Measurements from ENCODE around the gene CNTNAP3B. TPM values are rescaled to one million over a fixed set of nuclear protein-coding genes. Genes with fewer than 3 reads are reported as not detected.
A peak's percentile ranks its signal among the peaks of the same experiment; 100 is the strongest.
"Not testable (repeated sequence)": the region's sequence is repeated elsewhere in the genome, so short reads cannot be mapped to it uniquely, and the experiment has no call there.

CNTNAP3B gene
- polyA plus RNA-seq (ENCODE audit: insufficient read length in 4 of 4): 10 to 100 TPM; 13.9 to 16.8 (median 14.3) TPM

- not testable (repeated sequence) for DNase-seq (ENCODE audit: low read depth in 4 of 4, low spot score in 3 of 4)
Observed at GRCh38 chr9:42129073-42129729, at the start of gene CNTNAP3B. Gene CNTNAP3B (minus strand): TSS chr9:42129426. CDS start chr9:42129094, 332 bp downstream.

DNA sequence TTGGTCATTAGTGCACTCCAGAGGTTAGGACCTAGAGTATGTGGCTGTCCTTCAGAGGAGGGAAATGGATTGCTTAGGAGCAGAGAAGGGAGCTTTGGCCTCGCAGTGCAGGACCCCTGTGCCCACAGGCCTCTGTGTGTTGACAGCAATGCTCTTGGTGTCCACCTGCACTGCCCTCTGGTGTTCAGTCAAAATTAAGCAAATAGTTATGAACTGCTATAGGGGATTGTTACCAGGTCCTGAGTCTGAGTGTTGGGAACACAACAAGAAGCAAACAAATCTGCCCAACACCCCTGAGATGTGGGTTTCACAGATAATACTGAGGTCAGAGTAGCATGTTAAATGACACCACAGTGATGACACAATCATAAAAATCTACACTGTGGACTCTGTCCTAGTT lies 31.1 kb upstream of the CNTNAP3B start:
- peak in 1 of 4 donors; percentile 8 for DNase-seq (ENCODE audit: low read depth in 4 of 4, low spot score in 3 of 4)

DNA sequence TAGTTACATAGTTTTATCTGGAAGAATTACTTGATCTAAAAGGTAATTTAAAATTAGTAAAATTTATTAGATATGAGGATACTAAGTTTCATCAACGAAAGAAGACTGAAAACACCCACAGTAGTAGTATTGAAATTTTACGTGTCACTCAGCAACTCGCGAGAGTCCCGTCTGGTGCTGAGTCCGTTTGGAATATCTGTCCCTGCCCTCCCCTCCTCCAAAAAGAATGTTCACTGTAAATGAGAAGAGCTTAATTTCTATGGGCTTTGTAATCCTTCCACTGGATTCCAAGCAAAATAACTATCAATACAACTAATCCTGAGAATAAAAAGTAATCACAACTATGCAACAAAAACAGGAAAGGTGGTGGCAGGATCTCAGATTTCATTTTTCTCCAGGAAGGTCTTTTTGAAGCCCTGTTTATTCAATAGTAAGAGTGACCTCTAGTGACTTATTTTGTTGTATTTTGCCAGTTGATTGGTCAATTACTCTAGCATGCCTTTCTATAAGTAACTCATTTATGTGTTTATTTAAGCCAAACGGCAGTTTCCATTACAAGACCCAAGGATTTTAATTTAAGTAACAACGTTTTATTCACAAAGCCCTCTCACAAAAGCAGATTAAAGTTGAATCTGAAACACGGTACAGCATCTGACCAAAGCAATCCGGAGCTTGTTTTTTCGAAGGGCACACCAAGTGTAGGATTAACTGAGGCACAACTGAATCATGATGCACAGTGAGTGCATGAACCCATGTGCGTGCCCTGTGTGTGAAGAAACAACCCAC lies 2.0 kb downstream of the CNTNAP3B start:
- DNase-seq (ENCODE audit: low read depth in 4 of 4, low spot score in 3 of 4): not testable (repeated sequence)

DNA sequence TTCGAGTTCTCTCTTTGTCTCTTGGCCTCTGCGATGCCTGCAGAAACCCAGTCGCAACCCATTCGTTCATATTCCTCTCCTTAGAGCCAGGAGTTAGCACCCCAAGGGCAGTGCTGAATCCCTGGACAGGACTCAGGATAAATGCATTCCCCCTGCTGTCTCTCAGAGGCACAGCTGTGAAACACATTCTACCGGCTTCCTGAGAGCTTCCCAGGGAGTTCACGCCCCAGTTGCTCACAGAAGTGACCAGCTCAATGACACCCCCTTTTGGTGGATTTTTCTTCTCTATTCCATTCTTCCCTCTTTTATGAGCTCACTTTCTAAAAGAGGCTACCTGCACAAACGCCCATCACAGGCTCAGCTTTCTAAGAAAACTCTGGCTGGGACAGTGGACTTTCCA lies 8.2 kb downstream of the CNTNAP3B start:
- DNase-seq (ENCODE audit: low read depth in 4 of 4, low spot score in 3 of 4): not testable (repeated sequence)

- DNase-seq (ENCODE audit: low read depth in 4 of 4, low spot score in 3 of 4): not testable (repeated sequence)
Observed at GRCh38 chr9:42095929-42096328, 33.3 kb downstream of the CNTNAP3B start.

GRCh38 chr9:42084559-42084952 lies 44.7 kb downstream of the CNTNAP3B start:
- DNase-seq (ENCODE audit: low read depth in 4 of 4, low spot score in 3 of 4): not testable (repeated sequence)

GRCh38 chr9:42083877-42084558 lies 45.2 kb downstream of the CNTNAP3B start:
- DNase-seq (ENCODE audit: low read depth in 4 of 4, low spot score in 3 of 4): not testable (repeated sequence)

DNA sequence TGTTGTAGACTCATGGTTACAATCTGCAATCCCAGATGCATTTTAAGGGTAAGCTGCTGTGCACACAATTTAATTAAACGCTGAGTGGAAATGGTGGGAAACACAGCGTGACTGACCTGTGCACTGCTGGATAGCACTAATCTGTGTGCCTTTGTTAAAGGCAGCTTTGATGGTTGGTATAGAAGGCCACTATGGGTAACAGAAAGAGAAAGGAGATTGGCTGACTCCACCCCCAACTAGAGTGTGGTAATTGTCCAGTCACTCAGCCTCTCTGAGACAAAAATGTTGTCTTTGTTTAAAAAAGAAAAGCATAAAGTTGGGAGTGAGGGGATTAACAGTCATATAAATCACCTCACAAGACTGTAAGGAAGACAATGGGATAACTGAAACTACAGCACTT lies 48.9 kb downstream of the CNTNAP3B start:
- not testable (repeated sequence) for DNase-seq (ENCODE audit: low read depth in 4 of 4, low spot score in 3 of 4)

GRCh38 chr9:42074868-42075267 lies 54.4 kb downstream of the CNTNAP3B start:
- DNase-seq (ENCODE audit: low read depth in 4 of 4, low spot score in 3 of 4): not testable (repeated sequence)

DNA sequence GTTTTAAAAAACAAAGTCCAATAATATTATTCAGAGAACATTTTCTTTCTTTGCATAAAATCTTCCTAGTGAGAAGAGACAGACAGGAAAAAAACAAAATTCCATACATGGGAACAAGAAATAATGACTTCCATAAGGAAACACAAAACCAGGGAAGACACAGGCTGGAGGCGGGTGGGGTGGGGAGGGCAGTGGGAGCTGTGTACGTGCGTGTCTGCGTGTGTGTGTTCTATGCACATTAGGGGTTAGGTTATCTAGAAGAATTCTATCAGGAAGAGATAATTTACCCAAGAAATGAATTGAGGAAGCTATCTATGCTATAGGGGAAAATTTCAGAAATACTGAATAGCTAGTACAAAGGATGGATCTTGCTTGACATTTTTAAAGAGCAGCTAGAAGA lies 58.2 kb downstream of the CNTNAP3B start:
- not testable (repeated sequence) for DNase-seq (ENCODE audit: low read depth in 4 of 4, low spot score in 3 of 4)

DNA sequence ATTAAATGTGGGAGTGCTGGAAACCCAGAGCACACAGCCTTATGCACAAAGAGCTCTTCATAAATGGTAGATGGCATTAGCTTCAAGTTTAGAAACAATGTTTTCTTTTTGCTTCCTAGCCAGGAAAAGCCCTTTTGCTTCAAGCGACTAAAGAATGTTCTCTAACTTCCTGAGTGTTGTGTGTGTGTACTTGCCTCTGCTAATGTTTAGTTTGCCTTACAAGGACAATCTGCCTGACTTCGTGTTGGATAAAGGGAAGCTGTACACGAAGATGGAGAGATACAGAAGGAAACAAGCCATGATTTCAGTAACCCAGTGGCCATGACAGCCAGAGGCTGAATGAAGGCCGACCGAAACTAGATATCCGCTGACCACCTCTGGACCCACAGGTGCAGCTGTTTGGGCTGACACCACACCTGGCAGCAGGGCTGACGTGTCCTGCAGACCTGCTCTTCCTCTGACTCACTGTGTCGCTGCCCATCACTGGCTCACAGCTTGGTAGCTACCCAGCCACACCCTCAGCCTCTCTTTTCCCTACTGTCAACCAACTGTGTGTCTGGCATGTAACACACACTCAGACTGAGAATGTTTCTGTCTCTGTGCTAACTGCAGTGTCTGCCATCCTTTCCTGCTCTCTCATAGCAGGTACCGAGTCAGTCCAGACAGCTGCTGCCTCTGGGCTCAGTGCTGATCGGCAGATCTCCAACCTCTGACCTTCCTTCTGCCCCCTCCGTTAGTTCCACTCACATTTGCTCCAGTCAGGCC lies 59.0 kb downstream of the CNTNAP3B start:
- not testable (repeated sequence) for DNase-seq (ENCODE audit: low read depth in 4 of 4, low spot score in 3 of 4)

DNA sequence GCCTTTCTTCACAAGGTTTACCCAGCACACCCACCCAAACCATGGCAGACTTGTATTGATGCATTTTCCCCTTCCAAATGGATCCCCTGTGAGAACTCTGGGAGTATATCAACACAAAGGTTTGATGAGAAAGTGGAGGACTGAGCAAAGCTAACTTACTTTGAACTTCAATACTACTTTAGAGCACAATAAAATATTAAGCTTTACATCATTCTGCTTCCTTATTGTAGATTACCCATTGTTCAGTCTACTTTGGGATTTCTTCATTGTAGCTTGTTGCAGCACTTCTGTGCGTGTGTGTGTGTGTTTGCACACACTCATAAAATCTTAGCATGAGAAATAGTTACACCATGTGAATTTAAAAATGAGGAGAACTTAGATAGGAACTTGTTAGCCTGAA lies 75.4 kb downstream of the CNTNAP3B start:
- not testable (repeated sequence) for DNase-seq (ENCODE audit: low read depth in 4 of 4, low spot score in 3 of 4)

- DNase-seq (ENCODE audit: low read depth in 4 of 4, low spot score in 3 of 4): not testable (repeated sequence)
Observed at GRCh38 chr9:42050701-42051100, 78.5 kb downstream of the CNTNAP3B start.

DNA sequence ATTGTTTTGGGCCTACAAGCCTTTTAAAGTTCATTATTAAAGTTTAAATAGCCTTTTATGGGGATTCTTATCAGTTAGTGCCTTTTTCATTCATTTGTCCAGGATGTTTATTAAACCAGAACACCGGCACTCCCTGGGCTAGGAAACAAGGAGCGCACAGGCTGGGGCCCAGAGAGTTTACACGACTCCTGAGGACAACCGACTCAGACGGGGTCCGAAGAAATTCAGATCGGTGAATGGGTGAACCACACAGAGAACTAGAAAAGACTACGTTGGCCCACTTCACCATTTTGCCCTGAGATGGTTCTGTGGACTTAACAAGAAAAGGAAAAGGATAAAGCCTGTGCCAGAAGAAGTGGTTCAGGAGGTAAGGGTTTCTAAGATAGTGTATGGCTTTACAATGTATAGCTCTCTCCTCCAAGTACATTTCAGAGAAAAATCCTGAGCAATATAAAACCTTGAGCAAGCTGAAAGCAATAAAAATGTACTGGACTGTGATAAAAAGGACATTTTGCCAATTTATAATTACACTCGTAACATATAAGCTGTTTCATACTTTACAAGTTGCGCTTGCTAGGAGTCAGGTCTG lies 84.7 kb downstream of the CNTNAP3B start:
- not testable (repeated sequence) for DNase-seq (ENCODE audit: low read depth in 4 of 4, low spot score in 3 of 4)

GRCh38 chr9:42033541-42033940 lies 95.7 kb downstream of the CNTNAP3B start:
- not testable (repeated sequence) for DNase-seq (ENCODE audit: low read depth in 4 of 4, low spot score in 3 of 4)

DNA sequence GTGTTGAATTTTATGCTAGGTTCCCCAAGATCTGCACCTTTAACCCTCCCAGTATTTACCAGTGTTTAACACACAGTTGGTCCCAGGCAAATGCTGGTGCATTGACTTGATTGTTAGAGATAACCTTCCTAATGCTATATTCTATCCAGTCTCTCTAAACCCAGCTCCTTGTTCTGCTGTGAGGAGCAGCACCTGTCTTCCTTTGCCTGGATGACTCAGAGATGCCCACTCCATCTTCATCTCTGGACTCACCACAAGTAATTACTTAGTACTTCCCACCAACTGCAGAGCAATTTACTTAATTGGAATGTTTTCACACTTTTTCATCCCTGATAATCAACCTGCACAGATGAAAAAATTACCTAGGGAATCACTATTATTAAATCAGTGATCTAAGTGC lies 108.6 kb downstream of the CNTNAP3B start:
- DNase-seq (ENCODE audit: low read depth in 4 of 4, low spot score in 3 of 4): not testable (repeated sequence)

- not testable (repeated sequence) for DNase-seq (ENCODE audit: low read depth in 4 of 4, low spot score in 3 of 4)
Observed at GRCh38 chr9:42018220-42018922, 110.9 kb downstream of the CNTNAP3B start.

DNA sequence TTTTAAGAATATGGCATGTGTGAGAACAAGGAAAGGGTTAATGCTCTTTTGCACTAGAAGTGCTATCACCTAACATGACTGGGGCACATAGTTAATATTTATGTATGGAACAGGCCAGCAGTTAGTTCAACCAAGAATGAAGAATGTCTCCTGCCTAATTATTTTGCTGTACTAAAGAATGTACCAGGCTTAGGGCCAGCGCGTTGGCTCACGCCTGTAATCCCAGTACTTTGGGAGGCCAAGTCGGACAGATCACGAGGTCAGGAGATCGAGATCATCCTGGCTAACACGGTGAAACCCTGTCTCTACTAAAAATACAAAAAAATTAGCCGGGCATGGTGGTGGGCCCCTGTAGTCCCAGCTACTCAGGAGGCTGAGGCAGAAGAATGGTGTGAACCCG lies 114.9 kb downstream of the CNTNAP3B start:
- DNase-seq (ENCODE audit: low read depth in 4 of 4, low spot score in 3 of 4): not testable (repeated sequence)

- DNase-seq (ENCODE audit: low read depth in 4 of 4, low spot score in 3 of 4): not testable (repeated sequence)
Observed at GRCh38 chr9:41991607-41992006, 137.6 kb downstream of the CNTNAP3B start.

Measured in right renal pelvis (tissue), 4 donors.